Nephron (organoid): Measurements from ENCODE around the gene CFAP97D1.
A peak's percentile ranks its signal among the peaks of the same experiment; 100 is the strongest.

Source experiments
- H3K27ac Mint-ChIP-seq, 3 experiments: 2 replicates each; pipeline ENCODE4 v1.8.0; 2020; ENCODE audit warnings: mixed read lengths in 3 of 3, mild to moderate bottlenecking in 2 of 3, moderate library complexity in 1 of 3
- H3K27me3 Mint-ChIP-seq: 2 replicates; pipeline ENCODE4 v1.8.0; 2021; ENCODE audit warnings: low read depth, mild to moderate bottlenecking, moderate library complexity, mixed read lengths
- H3K36me3 Mint-ChIP-seq: 2 replicates; pipeline ENCODE4 v1.8.0; 2020; ENCODE audit warnings: low read depth, mixed read lengths
- H3K4me1 Mint-ChIP-seq: 2 replicates; pipeline ENCODE4 v1.8.0; 2020; ENCODE audit warnings: mixed read lengths
- H3K4me3 Mint-ChIP-seq, 3 experiments: 2 replicates each; pipeline ENCODE4 v1.8.0; 2020; ENCODE audit warnings: mild to moderate bottlenecking in 3 of 3, mixed read lengths in 3 of 3, moderate library complexity in 2 of 3
- H3K9me3 Mint-ChIP-seq: 2 replicates; pipeline ENCODE4 v1.8.0; 2020; ENCODE audit warnings: mixed read lengths
- TF ChIP-seq, protein P1 (sequence below), 3 experiments: fragments of 200-600 bp; sonication (generic); IDR thresholded peaks; one replicate each; pipeline ENCODE4 v1.5.0; 2021; ENCODE audit warnings: antibody characterized with exemption in 3 of 3; ENCODE audit not compliant: unreplicated experiment in 3 of 3

The CFAP97D1 gene

DNA sequence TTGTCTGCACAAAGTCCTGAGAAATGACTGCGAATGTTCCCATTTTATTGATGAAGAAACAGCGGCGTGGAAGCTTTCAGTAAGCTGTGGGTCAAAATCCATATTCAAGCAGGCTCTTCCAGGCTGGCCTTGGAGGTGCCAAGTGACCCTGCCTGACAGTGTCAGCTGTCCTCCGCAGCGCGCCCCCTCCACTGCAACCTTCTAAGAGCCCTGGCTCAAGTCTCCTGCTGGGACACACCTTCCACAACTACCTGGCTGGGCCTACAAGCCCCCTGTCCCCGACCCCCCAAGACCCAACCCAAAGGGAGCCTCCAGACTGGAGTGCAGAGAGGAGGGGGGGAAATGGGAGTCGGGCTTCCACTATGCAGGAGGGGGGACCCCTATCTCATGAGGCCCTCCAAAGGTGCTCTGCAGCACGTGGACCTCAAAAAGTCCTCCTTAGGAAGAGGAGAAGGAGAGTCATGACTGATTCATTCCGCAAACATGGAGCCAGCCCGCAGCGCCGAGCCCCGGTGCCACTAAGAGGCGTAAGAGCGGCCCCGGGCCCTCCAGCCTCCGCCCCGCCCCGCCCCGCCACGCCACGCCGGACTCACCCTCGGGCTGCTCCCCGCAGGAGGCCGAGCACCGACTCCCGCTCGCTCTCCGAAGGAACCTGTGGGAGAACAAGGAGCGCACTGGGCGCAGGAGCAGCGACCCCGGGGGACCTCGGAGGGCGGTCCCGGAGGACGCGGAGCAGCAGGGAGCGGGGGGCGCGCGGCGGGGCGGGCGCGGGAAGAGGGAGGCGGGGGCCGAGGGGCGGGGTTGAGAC lies 52.1 kb downstream of the CFAP97D1 start:
- TF ChIP-seq, protein P1, sequence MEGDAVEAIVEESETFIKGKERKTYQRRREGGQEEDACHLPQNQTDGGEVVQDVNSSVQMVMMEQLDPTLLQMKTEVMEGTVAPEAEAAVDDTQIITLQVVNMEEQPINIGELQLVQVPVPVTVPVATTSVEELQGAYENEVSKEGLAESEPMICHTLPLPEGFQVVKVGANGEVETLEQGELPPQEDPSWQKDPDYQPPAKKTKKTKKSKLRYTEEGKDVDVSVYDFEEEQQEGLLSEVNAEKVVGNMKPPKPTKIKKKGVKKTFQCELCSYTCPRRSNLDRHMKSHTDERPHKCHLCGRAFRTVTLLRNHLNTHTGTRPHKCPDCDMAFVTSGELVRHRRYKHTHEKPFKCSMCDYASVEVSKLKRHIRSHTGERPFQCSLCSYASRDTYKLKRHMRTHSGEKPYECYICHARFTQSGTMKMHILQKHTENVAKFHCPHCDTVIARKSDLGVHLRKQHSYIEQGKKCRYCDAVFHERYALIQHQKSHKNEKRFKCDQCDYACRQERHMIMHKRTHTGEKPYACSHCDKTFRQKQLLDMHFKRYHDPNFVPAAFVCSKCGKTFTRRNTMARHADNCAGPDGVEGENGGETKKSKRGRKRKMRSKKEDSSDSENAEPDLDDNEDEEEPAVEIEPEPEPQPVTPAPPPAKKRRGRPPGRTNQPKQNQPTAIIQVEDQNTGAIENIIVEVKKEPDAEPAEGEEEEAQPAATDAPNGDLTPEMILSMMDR (IDR thresholded peaks at IDR 0.05; ENCODE audit: unreplicated experiment in 3 of 3) = no peak
- Mint-ChIP-seq H3K9me3 (peaks cover 7% of the 10 kb centered on the region), H3K4me3 (peak overlapping the region; percentile 84 to 89 (median 89)), H3K27me3 (peaks cover 17% of the 10 kb centered on the region), H3K36me3 (peaks cover 26% of the 10 kb centered on the region), H3K4me1 (peaks cover 25% of the 10 kb centered on the region), H3K27ac (peak overlapping the region in 2 of 3 experiments; percentile 62 to 72)

DNA sequence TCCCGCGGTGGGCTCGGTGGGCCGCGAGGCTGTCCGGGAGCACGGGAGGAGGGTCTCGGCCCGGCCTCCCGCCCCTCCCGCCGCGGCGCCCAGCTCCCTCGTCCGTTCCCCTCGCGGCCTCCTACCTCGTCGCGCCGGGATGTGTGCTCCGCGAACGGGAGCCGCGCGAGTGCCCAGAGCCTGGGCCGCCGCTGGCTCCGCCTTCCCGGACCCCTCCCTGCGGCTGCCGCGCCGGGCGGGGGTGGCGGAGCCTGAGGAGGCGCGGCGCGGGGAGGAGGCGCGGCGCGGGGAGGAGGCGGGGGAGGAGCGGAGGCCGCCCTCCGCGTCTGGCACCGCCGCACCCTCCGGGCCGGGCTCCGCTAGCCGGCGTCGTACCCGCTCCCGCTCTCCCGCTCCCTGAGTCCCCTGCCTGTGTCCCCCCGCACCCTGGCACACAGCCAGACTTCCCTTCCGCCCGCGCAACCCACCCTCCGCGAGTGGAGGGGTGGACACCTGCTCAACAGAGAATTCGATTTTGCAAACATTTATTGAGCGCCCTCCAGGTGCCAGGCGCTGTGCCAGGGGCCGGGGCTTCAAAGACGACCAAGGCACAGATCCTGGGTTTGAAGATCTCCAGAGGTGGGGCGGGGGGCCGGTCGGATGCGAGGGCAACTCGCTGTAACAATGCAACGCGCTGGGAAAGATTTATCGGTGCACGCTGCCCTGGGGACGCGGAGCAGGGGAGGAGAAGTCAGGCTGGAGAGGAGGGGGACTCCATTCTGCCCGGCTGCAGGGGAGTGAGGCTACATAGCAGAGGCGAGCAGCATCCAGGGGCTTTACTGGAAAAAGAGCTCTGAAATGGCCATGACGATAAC lies 53.0 kb downstream of the CFAP97D1 start, which contains the start of gene MPP3:
MPP3 (minus strand) TSS at position 171 of the 854 bp plus-strand sequence. CDS start 1,240 bp downstream, outside the sequence.
- H3K27ac Mint-ChIP-seq = peak within 1 kb of the TSS; percentile 72 to 89 (median 84)
- peaks cover 7% of the 10 kb centered on the region for H3K9me3 Mint-ChIP-seq
- H3K4me1 Mint-ChIP-seq = peaks cover 25% of the 10 kb centered on the region
- peaks cover 17% of the 10 kb centered on the region for H3K27me3 Mint-ChIP-seq
- peaks cover 17% of the 10 kb centered on the region for H3K36me3 Mint-ChIP-seq
- peak within 1 kb of the TSS; percentile 84 to 92 (median 89) for H3K4me3 Mint-ChIP-seq
- TF ChIP-seq, protein P1 (IDR thresholded peaks at IDR 0.05; ENCODE audit: unreplicated experiment in 3 of 3) = no peak

DNA sequence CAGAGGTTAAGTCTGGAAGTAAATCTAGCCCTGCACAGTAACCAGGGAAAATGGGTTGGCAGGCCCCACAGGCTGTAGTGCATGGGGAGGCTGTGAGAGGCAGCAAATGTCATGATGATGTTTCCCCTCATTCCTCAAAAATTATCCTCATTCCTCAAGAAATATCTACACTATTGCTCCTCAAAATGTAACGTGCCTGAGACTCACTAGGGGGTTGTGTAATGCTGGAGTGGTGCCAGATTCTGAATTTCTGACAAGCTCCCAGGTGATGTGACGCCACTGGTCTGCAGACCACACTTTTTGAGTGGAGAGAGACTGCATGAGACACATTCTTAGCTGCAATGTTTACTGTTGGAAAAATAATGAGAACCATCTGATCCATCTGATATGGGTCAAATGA lies 53.9 kb downstream of the CFAP97D1 start:
- Mint-ChIP-seq H3K4me3 (peak overlapping the region; percentile 83 to 92 (median 88)), H3K4me1 (peaks cover 25% of the 10 kb centered on the region), H3K9me3 (peaks cover 7% of the 10 kb centered on the region), H3K27ac (peak overlapping the region in 2 of 3 experiments; percentile 51 to 84), H3K27me3 (peaks cover 17% of the 10 kb centered on the region), H3K36me3 (peaks cover 11% of the 10 kb centered on the region)
- TF ChIP-seq, protein P1 (IDR thresholded peaks at IDR 0.05; ENCODE audit: unreplicated experiment in 3 of 3) = no peak
